Right kidney (tissue), 1 donor: Measurements from ENCODE around the gene ATG7.
"Not testable (repeated sequence)": the region's sequence is repeated elsewhere in the genome, so short reads cannot be mapped to it uniquely, and the experiment has no call there.

Source experiments
- DNase-seq: peaks from one replicate; pipeline ENCODE4 v3.0.0-alpha.2; 2016

ATG7 gene

GRCh38 chr3:11434017-11434526 lies 161.9 kb downstream of the ATG7 start:
- peak; percentile 19 for DNase-seq

DNA sequence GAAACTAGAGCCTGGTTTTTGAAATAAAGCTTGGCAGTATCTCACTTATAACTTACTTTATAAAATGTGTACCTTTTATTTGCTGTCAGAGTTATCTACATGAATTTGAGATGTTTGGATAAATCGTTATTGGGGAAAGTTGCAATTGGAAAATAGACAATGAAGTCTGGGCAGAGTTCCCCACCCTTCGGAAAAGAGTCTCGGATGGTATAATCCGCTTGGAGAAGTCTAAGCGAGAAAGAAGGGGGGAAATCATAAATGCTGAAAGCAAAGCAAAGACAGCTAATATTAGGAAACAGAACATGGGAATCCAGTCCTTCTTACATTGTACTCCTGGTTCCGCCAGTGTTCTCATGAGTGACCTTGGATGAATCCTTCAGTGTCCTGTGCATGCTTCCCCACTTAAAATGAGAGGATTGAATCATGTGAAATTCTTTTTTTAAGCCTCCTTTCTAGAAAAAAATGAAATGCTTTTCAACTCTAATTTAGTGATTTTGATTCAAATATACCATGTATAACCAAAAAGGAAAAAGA lies 162.4 kb downstream of the ATG7 start:
- DNase-seq: no peak

DNA sequence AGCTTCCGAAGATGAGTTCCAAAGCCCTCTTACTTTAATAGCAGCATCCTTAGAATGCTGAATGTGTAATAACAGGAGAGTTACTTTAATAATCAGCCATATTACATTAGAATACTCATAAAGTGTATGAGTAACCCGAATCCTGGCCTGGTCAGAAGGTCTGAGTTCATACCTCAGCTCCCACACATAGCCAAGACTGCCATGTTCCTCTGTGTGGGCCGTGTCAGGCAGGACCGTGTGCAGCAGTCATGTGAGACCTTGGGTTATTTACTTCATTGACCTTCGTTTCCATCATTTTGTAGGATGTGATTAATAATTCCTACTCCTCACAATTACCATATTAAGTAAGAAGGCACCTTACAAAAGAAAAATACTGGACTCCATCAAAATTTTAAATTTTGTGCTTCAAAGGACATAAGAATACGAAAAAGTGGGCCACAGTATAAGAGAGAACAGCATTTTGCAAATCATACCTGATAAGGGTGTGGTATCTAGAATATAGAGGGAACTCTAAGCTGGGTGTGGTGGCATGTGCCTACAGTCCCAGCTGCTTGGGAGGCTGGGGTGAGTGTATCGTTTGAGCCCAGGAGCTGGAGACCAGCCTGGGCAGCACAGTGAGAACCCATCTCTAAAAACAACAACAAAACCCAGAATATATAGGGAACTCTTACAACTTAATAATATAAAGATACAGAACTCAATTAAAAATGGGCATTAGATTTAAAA lies 163.4 kb downstream of the ATG7 start:
- DNase-seq: no peak

DNA sequence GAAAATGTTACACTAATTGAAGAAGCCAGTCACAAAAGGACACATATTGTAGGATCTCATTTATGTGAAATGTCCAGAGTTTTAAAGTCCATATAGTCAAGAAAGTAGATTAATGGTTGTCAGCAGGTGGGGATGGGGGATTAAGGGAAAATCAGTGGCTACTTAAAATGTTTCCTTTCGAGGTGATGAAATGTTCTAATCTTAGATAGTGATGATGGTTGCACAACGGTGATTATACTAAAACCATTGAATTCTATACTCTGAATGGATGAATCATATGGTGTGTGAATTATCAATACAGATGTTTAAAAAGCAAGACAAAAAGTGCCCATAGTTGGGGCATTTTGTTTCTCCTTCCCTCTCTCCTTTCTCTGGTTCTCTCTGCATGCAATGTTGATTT lies 164.6 kb downstream of the ATG7 start:
- no peak for DNase-seq

DNA sequence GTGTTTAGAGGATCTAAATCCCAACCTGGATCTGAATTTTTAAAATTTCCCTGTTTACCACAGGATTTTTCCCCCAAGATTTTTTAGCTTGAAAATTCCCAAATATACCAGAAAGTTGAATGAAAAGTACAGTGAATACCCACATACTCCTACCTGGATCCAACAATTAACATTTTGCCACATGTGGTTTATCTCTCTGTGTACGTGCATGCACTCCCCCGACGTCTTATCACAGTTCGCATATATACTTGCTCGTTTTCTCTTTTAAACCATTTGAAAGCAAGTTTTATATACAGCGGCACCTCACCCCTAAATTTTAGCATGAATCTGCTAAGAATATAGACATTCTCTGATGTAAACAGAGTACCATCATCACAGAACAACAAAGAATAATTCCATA lies 165.3 kb downstream of the ATG7 start:
- no peak for DNase-seq

DNA sequence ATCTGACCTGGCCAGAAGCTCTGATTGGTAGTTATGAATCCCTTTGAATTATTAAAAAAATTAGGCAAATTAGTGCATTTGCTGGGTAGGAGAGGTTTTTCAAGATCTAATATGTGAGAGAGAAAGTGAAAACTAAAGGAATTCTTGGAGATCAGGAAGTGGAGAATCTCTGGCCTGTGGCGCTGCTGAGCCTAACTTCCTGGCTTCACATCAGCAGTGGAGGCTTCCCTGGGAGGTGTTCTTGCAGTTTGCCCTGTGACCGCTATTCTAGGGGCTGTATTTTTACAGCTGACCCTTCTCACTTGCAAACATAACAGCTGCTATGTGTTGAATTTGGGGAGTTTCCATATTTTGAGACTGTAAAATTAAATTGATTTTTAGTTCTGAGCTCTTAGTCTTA lies 166.4 kb downstream of the ATG7 start:
- no peak for DNase-seq

DNA sequence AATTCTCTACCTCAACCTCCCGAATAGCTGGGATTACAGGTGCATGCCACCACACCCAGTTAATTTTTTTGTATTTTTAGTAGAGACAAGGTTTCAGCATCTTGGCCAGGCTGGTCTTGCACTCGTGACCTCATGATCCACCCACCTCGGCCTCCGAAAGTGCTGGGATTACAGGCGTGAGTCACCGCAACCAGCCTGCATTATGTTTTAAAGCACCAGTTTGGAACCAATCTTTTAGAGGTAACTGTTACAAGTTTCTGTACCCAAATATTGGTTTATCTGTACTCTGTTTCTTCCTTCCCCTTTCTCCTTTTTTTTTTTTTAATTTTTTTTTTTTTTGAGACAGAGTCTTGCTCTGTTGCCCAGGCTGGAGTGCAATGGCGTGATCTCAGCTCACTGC lies 169.1 kb downstream of the ATG7 start:
- not testable (repeated sequence) for DNase-seq

GRCh38 chr3:11444404-11444803 lies 172.2 kb downstream of the ATG7 start:
- no peak for DNase-seq

GRCh38 chr3:11445193-11445592 lies 173.0 kb downstream of the ATG7 start:
- DNase-seq: not testable (repeated sequence)

DNA sequence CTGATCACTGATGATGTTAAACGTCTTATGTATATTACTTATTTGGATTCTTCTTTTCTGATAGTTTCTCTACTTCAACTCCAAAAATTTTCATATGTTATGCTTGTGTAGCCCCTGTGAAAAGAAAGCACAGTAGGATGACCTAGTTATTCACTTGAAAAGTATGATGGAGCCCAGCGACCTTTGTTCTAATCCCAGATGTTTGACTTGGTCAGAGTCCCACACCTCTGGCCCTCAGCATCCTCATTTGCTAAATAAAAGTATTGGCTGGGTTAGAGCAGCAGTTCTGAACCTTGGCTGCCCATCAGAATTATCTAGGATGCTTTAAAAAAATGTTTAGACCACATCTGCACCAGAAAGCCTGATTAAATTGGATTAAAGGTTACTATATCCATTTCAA lies 173.7 kb downstream of the ATG7 start:
- DNase-seq: no peak

DNA sequence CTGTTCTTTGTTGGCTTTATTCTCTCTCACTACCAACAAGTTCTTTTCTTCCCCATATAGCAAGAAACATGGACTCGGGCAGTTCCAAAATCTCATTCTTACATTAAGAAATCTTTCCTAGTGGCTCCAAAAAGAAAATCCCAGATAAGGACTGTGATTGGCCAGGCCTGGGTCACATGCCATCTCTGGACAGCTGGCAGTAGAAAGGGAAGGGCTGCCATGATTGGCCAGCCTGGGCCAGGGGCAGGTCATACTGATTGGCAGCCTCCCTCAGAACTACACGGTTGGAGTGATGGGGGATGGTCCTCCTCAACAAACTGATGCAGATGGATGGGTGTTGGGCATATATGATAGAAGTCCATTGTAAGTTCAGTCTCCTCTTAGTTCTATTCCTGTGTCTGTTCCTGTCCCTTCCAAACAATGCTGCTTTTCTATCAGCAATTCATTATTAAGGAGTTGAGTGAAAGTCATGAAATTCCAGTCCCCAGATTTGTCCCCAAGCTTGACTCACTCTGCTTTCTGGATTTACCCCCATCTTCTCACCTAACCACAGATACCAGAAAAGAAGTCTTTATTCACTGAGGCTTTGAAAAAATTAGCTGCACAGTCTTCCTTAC lies 175.5 kb downstream of the ATG7 start:
- DNase-seq: no peak

- DNase-seq: no peak
These were observed 177.8 kb downstream of the ATG7 start for GRCh38 chr3:11450015-11450414.

- no peak for DNase-seq
These were observed 180.1 kb downstream of the ATG7 start for GRCh38 chr3:11452312-11452711.

- no peak for DNase-seq
These were observed 181.0 kb downstream of the ATG7 start for GRCh38 chr3:11452885-11453847.

DNA sequence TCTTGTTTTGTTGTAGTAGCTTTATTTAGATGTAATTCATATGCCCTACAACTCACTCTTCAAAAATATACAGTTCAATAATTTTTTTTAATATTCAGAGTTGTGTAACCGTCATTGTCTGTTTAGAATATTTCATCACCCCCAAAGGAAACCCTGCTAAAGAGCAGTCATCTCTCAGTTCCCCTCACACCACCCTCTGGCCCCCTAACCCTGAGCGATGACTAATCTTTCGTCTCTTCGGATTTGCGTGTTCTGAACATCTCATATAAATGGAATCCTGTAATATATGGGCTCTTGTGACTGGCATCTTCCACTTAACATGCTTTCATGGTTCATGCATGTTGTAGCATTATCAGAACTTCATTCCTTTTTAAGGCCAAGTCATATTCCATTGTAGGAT lies 183.8 kb downstream of the ATG7 start:
- no peak for DNase-seq

GRCh38 chr3:11457135-11457534 lies 184.9 kb downstream of the ATG7 start:
- no peak for DNase-seq

DNA sequence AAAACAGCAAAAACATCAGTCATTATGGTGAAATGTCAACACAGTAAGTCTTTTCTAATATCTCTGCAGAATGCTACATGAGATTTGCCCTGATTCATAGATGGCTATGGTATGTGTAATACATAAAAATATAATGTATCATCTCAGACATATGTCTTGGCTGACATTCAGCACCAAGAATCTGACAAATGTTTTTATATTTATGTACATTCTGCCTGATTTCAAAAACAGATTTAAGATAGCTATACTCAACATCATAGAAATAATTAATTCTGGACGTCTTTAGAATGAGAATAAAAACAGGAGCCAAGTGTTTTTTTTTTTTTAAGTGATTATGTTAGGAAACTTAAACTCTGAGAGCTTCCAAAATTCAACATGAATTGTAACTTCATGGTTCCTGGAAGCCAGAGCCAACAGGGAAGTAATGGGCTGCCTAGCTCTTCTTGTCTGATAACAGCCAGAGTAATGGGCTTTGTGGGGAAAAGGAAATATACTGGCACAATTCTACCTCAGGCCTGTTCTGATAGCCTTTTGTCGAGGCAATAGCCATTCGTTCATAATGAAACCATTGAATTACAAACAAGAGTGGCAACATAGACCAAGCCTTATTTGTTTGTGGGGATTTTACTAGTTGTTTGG lies 187.1 kb downstream of the ATG7 start:
- DNase-seq: no peak

GRCh38 chr3:11461226-11461625 lies 189.0 kb downstream of the ATG7 start:
- no peak for DNase-seq

- not testable (repeated sequence) for DNase-seq
These were observed 190.5 kb downstream of the ATG7 start for GRCh38 chr3:11462673-11463072.

DNA sequence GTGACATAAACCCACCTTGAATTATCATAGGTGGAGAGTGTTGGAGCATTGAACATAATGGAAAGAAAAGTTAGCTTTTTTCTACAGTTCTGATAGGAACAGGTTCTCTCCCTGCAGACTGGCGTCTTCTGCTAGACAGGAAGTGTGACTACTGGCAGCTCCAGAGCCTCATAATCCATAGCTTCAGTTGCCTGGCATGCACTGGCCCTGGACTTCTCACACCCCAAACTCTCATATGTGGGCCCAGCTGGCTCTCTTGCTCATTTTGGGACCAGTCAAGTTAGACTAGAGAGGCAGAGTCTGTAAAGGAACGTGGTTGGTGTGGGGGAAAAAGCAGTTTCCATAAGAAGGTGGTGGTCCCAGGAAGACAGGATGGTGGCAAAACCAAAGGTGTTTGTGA lies 191.4 kb downstream of the ATG7 start:
- no peak for DNase-seq

- DNase-seq: no peak
These were observed 192.2 kb downstream of the ATG7 start for GRCh38 chr3:11464356-11464755.
